Measurements from ENCODE around the gene ATG10.
A peak's percentile ranks its signal among the peaks of the same experiment; 100 is the strongest.
"Not testable (repeated sequence)": the region's sequence is repeated elsewhere in the genome, so short reads cannot be mapped to it uniquely, and the experiment has no call there.

Gene ATG10

DNA sequence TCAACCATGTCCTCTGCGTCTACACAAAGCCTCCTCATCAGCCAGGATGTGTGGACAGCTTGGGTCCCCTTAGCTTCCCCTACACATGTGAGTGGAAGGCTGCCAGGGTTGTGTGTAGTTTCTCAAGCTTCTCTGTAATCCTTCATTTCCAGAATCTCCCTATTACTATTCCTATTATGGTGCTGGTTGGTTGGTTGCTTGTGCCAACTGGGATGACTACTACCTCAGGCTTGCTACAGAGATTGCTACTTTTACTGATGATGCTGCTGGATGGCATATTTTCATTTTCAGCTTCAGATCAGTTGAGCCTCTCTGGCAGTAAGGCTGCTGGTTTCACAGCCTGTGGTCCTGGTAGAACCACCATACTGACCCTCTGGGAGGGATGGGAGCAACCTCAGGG, 39.9 kb downstream of the ATG10 start:
- TF ChIP-seq, protein P1, sequence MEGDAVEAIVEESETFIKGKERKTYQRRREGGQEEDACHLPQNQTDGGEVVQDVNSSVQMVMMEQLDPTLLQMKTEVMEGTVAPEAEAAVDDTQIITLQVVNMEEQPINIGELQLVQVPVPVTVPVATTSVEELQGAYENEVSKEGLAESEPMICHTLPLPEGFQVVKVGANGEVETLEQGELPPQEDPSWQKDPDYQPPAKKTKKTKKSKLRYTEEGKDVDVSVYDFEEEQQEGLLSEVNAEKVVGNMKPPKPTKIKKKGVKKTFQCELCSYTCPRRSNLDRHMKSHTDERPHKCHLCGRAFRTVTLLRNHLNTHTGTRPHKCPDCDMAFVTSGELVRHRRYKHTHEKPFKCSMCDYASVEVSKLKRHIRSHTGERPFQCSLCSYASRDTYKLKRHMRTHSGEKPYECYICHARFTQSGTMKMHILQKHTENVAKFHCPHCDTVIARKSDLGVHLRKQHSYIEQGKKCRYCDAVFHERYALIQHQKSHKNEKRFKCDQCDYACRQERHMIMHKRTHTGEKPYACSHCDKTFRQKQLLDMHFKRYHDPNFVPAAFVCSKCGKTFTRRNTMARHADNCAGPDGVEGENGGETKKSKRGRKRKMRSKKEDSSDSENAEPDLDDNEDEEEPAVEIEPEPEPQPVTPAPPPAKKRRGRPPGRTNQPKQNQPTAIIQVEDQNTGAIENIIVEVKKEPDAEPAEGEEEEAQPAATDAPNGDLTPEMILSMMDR (IDR thresholded peaks at IDR 0.05; ENCODE audit: borderline replicate concordance, extremely low read depth, low read length, poor library complexity, severe bottlenecking): no peak
- TF ChIP-seq EZH2 (IDR thresholded peaks at IDR 0.05; ENCODE audit: borderline replicate concordance, low read depth, low read length, severe bottlenecking): no peak
- no peak overlapping the region for H3K27ac ChIP-seq (ENCODE audit: low read length)
- no peak overlapping the region for H3K9ac ChIP-seq (ENCODE audit: low read depth, low read length)
- no peak for DNase-seq
- no peaks in the 10 kb centered on the region for H3K27me3 ChIP-seq (ENCODE audit: insufficient read depth, low read length, poor library complexity)
- no peaks in the 10 kb centered on the region for H3K4me1 ChIP-seq (ENCODE audit: insufficient read depth, low read length)
- no peak for ATAC-seq (ENCODE audit: insufficient read depth, low read depth)
- no peak overlapping the region for H3K4me2 ChIP-seq (ENCODE audit: insufficient read depth, low read length)
- H3K36me3 ChIP-seq (ENCODE audit: insufficient read depth, low read length): peaks cover 26% of the 10 kb centered on the region
- H4K20me1 ChIP-seq (ENCODE audit: insufficient read depth, low read length): no peaks in the 10 kb centered on the region
- no peaks in the 10 kb centered on the region for H3K9me3 ChIP-seq (ENCODE audit: insufficient read depth, low read length, severe bottlenecking)
- H2AFZ ChIP-seq (ENCODE audit: low read depth, low read length): no peak overlapping the region
- no peak overlapping the region for H3K4me3 ChIP-seq (ENCODE audit: low read depth in 1 of 2, low read length in 2 of 2)
- peaks cover 28% of the 10 kb centered on the region for H3K79me2 ChIP-seq (ENCODE audit: insufficient read depth, low read length)

DNA sequence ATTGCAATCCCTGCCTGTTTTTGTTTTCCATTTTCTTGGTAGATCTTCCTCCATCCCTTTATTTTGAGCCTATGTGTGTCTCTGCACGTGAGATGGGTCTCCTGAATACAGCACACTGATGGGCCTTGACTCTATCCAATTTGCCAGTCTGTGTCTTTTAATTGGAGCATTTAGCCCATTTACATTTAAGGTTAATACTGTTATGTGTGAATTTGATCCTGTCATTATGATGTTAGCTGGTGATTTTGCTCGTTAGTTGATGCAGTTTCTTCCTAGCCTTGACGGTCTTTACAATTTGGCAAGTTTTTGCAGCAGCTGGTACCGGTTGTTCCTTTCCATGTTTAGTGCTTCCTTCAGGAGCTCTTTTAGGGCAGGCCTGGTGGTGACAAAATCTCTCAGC, 42.8 kb downstream of the ATG10 start:
- not testable (repeated sequence) for H3K27me3 ChIP-seq (ENCODE audit: insufficient read depth, low read length, poor library complexity); H3K27ac ChIP-seq (ENCODE audit: low read length); H4K20me1 ChIP-seq (ENCODE audit: insufficient read depth, low read length); ATAC-seq (ENCODE audit: insufficient read depth, low read depth); H3K4me1 ChIP-seq (ENCODE audit: insufficient read depth, low read length); H3K9me3 ChIP-seq (ENCODE audit: insufficient read depth, low read length, severe bottlenecking); DNase-seq; H3K4me2 ChIP-seq (ENCODE audit: insufficient read depth, low read length); H3K9ac ChIP-seq (ENCODE audit: low read depth, low read length); H2AFZ ChIP-seq (ENCODE audit: low read depth, low read length); H3K4me3 ChIP-seq (ENCODE audit: low read depth in 1 of 2, low read length in 2 of 2)
- peaks cover 22% of the 10 kb centered on the region for H3K36me3 ChIP-seq (ENCODE audit: insufficient read depth, low read length)
- peaks cover 36% of the 10 kb centered on the region for H3K79me2 ChIP-seq (ENCODE audit: insufficient read depth, low read length)

DNA sequence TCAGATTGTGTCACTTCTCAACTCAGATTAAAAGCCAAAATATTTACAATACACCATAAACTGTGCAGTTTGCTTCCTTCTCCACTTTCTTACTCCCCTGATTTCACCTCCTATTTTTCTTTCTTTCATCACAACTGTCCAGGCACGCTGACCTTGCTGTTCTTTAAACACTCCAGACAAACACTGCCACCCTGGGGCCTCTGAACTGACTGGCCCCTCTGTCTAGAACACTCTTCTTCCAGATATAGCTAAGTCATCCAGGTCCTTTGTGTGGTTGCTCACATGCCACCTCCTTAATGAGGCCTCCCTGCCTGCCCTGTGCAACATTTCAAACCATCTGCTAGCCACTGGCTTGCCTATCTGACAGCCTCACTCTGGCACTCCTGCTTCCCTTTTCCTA, 46.6 kb downstream of the ATG10 start:
- Histone ChIP-seq H3K4me2 (ENCODE audit: insufficient read depth, low read length) (no peak overlapping the region), H3K4me3 (ENCODE audit: low read depth in 1 of 2, low read length in 2 of 2) (no peak overlapping the region), H3K9ac (ENCODE audit: low read depth, low read length) (no peak overlapping the region), H3K4me1 (ENCODE audit: insufficient read depth, low read length) (no peaks in the 10 kb centered on the region), H3K9me3 (ENCODE audit: insufficient read depth, low read length, severe bottlenecking) (no peaks in the 10 kb centered on the region), H3K36me3 (ENCODE audit: insufficient read depth, low read length) (peaks cover 5% of the 10 kb centered on the region; the same call in 1 of the 2 replicates), H3K27ac (ENCODE audit: low read length) (no peak overlapping the region), H4K20me1 (ENCODE audit: insufficient read depth, low read length) (no peaks in the 10 kb centered on the region; the same call in 1 of the 2 replicates), H3K27me3 (ENCODE audit: insufficient read depth, low read length, poor library complexity) (no peaks in the 10 kb centered on the region), H2AFZ (ENCODE audit: low read depth, low read length) (no peak overlapping the region), H3K79me2 (ENCODE audit: insufficient read depth, low read length) (peaks cover 23% of the 10 kb centered on the region)
- no peak for TF ChIP-seq EZH2 (IDR thresholded peaks at IDR 0.05; ENCODE audit: borderline replicate concordance, low read depth, low read length, severe bottlenecking)
- TF ChIP-seq, protein P1 (IDR thresholded peaks at IDR 0.05; ENCODE audit: borderline replicate concordance, extremely low read depth, low read length, poor library complexity, severe bottlenecking): no peak
- peak; percentile 48; the same call in 1 of the 3 replicates for ATAC-seq (ENCODE audit: insufficient read depth, low read depth)
- DNase-seq: no peak

DNA sequence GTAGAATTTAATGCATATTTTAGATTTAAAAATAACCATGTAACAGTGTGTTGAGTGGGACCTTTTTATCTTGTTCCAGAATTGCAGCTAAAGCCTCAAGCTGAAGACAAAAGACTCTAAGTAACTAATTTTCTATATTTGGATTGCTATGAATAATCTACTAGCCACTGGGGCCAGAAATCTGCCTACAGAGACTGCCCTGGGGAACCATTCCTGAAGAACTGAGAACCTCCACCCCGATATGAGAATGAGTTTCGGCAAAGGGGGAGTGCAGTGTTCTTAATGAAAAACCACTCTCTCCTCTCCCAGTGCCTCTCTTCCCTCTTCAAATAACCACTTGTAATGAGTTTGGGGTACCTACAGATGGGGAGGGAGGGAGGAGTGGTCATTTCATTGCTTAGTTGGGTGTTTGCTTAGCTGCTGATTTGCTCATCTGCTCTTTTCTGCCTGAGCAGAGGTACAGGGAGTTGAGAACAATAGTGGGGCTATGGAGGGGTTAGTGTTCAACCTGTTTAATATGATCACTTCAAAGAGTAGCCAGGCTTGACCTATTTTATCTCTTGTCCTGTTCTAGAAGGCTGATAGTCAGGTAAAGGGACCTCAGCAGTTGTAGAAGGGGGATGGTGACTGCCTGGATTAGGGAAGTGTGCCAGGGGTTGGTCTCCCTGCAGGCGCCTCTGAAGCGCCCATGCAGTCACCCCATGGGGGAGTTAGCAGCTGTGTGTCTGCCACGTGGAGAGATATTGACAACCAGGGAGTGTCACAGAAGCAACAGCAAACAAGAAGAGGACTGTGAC, 47.7 kb downstream of the ATG10 start:
- Histone ChIP-seq H3K36me3 (ENCODE audit: insufficient read depth, low read length) (peaks cover 5% of the 10 kb centered on the region; the same call in 1 of the 2 replicates), H3K27me3 (ENCODE audit: insufficient read depth, low read length, poor library complexity) (no peaks in the 10 kb centered on the region), H2AFZ (ENCODE audit: low read depth, low read length) (no peak overlapping the region), H4K20me1 (ENCODE audit: insufficient read depth, low read length) (no peaks in the 10 kb centered on the region; the same call in 1 of the 2 replicates), H3K27ac (ENCODE audit: low read length) (no peak overlapping the region), H3K4me2 (ENCODE audit: insufficient read depth, low read length) (no peak overlapping the region), H3K4me3 (ENCODE audit: low read depth in 1 of 2, low read length in 2 of 2) (no peak overlapping the region), H3K9ac (ENCODE audit: low read depth, low read length) (no peak overlapping the region), H3K4me1 (ENCODE audit: insufficient read depth, low read length) (no peaks in the 10 kb centered on the region), H3K79me2 (ENCODE audit: insufficient read depth, low read length) (peaks cover 23% of the 10 kb centered on the region), H3K9me3 (ENCODE audit: insufficient read depth, low read length, severe bottlenecking) (no peaks in the 10 kb centered on the region)
- TF ChIP-seq EZH2 (IDR thresholded peaks at IDR 0.05; ENCODE audit: borderline replicate concordance, low read depth, low read length, severe bottlenecking): no peak
- TF ChIP-seq, protein P1 (IDR thresholded peaks at IDR 0.05; ENCODE audit: borderline replicate concordance, extremely low read depth, low read length, poor library complexity, severe bottlenecking): no peak
- DNase-seq (no peak), ATAC-seq (ENCODE audit: insufficient read depth, low read depth) (peak; percentile 35; the same call in 1 of the 3 replicates)
